GM21825 (cell line): ENCODE results near the gene KRT32.
"Not testable (repeated sequence)": the region's sequence is repeated elsewhere in the genome, so short reads cannot be mapped to it uniquely, and the experiment has no call there.

Experiments used
- ATAC-seq: cut with Tn5 transposase; IDR thresholded peaks from one replicate; pipeline ENCODE4 v1.9.1; 2021; ENCODE audit warnings: mild to moderate bottlenecking, moderate library complexity; ENCODE audit not compliant: unreplicated experiment

Gene KRT32

DNA sequence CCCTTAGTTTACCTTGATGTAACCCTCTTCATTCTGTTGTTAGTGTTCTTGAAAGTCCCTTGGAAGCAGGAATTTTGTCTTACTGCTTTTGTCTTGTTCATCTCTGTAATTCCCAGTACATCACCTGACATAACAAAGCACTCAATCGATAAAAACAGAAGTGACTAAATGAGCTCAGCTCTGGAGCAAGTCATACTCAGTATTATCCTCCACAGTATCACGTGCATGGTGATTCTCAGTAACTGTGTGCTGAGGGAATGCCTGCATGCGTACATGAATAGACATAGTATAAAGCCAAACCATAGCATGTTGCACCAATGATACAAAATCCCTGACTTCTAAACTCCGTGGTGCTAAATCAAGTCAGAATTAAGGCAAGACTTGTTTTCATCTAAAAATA, 33.6 kb downstream of the KRT32 start:
- ATAC-seq = no peak

DNA sequence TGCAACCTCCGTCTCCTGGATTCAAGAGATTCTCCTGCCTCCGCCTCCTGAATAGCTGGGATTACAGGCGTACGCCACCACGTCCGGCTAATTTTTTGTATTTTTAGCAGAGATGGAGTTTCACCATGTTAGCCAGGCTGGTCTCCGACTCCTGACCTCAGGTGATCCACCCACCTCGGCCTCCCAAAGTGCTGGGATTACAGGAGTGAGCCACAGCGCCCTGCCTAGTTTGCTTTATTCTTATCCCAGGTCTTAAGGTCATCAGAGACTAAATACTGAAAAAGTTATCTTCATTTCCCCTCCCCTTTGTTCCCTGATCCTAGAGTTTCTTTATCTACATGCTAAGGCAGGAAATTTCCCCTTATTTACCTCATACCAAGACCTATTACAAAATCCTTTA, 36.8 kb downstream of the KRT32 start:
- ATAC-seq = not testable (repeated sequence)

DNA sequence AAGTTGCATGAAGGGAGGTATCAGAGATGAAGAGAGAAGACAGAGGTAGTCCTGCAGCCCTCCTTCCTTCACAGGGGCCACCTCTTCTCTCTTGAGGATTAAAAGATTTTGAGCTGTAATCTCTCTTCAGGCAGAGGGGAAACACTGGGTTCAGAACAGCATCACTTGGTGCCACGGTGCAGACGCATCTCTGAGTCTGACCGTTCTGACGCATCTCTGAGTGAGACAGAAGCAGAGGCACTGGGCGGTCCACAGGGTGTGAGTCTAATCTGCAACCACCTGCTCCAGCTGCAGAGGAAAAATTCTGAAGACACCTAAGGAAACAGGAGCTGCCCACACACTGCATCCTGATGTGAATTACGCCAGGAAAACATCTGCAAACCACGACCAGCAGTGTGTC, 37.5 kb downstream of the KRT32 start:
- no peak for ATAC-seq

DNA sequence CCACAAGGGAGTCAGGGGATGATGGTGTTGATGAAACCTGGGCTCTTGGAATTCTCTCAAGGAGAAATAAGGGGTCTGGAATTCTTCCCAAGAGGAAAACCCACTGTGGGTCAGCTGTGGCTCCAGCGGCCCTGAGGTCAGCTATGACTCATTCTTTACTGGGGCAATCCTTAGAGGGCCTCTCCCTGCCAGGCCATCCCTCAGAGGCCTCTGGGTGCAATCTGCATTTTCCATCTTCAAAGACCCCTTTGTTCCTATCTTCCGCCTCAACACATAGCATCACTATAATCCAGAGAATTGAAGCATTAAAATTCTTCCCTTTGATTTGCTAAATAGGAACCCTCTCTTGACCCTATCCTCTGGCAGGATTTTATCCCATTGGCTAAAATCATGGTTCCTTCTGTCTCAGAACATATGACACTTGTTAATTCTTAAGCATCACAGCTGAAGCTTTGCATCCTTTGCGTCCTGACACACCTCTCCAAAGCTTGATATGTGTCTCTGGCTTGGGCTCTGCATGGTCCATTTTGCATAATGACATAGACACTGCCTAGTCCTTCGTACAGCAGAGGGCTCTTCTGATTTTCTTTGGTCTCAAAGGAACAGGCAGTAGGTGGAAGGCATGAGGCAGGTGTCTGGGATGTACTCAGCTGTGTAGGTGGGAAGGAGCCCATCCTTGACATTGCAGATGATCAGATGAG, 38.4 kb downstream of the KRT32 start:
- ATAC-seq = no peak

DNA sequence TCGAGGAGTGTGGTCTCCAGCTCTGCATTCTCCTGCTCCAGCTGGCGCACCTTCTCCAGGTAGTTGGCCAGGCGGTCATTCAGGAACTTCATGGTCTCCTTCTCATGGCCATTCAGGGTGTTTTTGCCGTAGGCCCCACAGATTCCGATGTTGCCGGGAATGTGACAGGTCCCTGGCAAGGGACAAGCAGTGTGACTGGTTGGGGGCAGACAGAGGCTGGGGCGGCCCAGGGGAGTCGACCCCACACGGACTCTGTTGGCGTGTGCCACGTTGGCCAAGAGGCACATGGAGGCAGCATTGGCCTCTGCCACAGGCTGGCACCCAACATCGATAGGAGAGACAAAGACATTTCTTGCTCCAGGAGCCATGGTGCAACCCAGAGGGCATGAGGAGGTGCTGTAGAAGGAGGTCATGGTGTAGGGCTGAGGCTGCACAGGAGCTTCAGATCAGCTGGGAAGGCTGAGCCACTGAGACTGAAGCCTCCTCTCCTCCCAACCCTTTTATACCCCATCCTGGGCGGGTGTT, 43.0 kb downstream of the KRT32 start, which contains the start of gene KRT37:
Gene KRT37 (minus strand): TSS at position 475 of the 525 bp plus-strand sequence. CDS start 62 bp downstream, at position 413.
- ATAC-seq = no peak

DNA sequence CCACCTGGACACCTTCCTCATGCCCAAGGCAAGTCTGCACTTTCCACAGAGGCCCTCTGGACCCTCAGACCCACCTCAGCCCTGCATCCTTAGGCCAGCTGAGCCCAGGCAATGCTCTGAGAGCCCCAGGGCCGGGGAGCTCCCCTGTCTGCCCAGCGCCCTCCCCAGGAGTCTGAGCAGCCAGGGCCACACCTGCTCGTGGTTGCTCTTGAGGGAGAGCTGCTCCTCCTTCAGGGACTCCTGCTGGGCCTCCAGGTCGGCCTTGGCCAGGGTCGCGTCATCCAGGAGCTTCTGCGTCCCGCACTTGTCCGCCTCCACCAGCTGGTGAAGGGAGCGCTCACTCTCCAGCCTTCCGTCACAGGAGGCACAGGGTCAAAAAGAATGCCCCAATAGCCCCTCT, 44.6 kb downstream of the KRT32 start:
- not testable (repeated sequence) for ATAC-seq

DNA sequence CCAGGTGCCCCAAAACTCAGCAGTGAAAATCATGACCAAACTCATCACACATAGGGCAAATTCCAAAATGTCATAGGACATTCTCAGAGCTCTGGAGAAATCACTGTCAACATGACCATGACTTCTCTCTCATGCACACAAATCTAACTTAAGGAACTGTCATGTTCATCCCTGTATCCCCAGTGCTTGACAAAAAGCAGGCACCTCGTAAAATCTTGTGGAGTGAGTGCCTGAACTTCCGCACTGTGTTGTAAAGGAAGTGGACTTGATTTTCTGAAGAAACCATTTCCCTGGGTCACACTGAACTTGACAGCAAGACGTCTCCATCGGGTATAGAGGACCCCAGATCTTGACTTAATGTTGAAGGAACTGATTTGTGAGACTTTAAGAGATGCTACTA, 45.6 kb downstream of the KRT32 start:
- ATAC-seq = no peak

DNA sequence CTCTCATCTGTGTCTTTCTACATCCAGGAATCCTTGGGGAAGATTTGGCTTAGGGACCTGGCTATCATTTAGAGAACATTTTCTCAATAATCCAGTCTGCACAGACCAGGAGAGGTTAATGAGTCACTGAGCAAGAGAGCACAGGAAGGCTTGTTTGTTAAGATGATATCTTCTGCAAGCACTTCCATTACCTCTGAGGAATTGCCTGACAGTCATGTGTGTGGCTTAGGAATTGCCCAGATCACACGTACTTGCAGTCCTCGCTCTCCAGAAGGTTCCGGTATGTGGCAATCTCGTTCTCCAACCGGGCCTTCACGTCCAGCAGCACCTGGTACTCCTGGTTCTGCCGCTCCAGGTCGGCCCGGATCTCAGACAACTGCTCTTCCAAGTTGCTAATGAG, 46.1 kb downstream of the KRT32 start:
- ATAC-seq = no peak

DNA sequence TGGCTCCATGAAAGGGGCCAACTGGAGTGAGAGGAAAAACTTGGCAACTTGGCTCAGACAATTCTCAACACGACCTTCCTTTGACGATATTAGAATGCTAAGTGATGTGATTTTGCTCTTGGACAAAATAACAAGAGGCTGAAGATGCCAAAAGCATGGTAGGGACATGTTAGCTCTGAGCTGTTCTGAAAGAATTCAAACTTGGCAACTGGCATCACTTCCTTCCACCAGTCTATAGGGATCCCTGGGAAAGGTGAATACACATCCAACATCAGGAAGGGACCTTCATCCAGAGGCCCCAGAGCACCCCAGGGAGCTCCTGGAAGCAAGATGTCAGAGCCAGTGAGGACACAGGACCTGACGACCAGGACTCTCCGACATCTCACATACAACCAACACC, 47.1 kb downstream of the KRT32 start:
- ATAC-seq = no peak

DNA sequence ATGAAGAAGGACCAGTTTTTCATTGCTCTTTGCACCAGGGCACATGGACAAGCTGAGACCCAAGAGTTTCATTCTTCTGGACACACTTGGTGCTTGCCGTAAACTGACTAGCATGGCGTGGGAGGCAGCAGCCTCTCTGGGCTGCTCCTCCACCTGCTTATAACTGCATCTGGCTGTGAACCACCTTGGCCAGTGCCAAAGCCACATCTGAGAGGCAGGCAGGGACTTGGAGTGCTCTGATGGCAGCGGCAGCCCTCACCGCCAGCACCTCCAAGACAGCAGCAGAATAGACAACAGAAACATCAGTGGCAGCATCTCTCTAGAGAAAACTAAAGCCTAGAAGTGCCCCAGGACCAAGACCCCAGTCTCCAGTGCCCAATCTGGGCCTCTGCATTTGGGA, 47.5 kb downstream of the KRT32 start:
- no peak for ATAC-seq

DNA sequence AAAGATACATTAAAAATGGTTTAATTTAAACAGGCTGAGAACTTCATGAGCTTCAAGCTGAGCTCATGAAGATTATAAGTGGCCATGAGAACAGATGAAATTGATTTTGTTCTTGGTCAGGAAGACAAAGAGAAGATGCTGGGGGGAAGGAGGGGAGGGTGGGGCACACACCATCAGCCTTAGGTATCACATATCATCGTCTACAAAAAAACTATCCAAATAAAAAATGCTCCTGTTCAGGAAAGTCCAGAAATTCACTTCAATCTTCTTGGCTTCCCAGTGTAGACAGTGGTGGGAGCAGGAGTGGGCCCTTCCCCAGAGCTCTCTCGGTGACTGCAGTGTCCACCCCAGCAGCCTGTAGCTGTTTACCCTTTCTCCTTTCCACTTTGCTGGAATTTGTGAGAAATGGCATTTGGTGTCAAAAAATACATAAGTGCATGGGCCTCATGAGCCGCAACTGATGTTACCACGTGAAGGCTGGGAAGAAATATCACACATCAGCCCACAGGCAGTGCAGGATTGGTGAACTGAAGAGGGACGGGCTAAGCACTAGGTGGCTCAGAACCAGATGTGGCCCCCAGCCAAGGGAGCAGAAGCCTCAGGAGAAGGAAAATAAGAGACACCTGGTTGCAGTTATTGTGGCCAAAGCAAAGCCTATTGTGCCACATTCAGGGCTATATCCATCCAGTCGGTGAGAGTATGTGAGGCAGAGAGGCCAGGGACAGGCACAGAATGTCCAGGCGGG, 48.9 kb downstream of the KRT32 start:
- ATAC-seq = no peak

DNA sequence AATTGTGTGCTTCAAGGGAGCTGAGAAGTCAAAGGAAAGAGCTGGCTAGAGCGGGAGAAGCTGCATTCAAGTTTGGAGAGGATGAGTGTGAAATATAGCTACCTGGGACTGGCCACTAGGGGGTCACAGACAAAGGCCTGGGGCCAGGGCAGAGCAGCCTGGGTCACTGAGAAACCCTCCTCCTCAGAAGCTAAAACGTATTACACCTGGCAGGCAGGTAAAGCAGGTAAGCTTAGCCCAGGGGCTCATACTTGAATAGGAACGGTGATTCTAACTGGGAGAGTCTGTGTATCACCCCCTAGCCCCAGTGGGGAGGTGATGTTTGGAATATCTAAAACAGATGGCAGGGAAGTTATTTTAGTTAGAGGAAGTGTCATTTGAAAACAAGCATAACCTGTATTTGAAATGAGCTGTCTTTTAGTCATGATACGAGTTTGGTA, 49.6 kb downstream of the KRT32 start:
- no peak for ATAC-seq

DNA sequence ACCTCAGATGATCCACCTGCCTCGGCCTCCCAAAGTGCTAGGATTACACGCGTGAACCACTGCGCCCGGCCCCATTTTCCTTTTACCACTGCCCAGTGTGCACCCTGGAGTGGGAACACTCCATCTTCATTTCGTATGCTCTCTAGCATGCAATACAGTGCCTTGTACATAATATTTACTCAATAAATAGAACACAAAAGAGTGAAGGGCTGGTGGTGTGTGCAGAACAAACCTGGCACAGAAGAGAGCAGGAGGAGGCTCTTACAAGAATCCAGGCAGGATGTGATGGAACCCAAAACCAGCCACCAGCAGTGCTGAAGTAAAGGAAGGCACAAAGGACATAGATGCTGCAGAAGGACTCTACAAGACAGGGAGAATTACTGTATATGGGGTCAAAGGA, 50.1 kb downstream of the KRT32 start:
- ATAC-seq = no peak

DNA sequence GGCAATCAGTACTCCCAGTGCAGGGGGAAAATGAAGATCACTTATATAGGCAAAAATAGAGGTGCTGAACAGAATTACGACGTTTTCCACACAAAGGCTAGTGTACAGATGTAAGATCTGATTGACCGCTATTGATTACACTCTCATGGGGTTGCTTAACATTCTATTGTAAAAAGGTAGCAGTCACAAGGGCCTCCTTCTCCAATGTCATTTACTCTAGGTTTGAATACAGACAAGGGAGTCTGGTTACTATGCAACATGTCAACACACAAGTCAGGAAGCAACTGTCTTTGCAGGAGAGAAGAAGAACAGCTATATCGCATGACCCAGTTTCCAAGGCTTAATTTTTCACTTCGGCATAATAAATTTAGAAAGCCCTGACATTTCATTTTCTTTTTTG, 50.7 kb downstream of the KRT32 start:
- ATAC-seq = no peak

DNA sequence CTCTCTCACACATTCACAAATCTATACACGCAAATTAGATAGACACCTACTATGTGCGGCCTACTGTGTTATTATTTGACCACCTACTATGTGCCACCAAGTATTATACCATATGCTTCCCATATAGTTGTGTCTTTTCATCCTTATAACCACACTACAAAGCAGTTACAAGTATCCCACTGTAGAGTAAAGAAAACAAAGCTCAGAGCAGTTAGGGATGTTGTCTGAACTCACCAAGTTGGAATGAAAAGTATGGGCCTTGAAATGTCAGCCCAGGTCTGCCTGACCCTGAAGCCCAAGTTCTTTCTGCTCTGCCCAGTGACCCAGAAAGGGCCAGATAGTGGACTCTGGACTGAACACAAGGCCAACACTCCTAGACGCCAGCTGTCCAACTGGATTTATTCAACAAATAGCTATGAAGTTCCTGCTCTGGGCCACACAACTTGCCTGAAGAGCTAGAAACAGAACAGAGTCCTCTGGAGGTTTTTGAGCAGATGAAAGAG, 51.3 kb downstream of the KRT32 start:
- ATAC-seq = no peak

DNA sequence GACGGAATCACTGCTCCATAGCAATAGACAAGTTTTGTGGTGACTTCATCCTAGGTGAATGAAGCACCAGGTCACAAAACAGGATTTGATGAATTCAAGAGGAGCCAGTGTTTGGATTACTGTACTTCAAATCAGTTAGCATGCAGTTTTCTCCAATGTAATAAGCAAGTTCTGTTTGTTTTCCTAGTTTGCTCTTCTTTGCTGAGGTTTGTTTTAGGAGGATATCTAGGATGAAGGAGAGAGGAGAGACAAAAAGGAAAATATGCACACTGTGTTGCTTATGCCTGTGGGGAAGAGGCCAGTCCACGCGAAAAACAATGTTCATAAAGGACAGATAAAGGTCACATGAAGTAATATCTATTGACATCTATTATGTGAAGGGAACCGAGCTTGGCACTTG, 51.8 kb downstream of the KRT32 start:
- no peak for ATAC-seq

DNA sequence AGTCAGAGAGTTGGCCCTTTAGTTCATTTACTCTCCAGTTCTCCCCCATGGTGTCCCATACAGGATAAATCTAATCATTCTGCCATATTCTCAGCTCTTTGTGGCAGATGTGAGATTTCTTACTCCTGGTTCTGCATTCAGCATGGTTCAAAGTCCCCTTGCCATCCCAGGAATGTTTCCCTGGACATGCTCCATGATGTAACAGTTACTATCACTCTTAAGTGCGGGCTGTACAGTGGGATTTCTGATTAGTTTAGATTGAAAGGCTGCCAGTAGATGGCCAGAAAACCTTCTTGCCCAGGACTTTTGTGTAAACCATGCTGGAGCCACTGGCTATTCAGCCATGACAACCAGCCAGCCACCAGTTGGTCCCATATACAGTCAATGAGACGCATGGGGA, 53.2 kb downstream of the KRT32 start:
- ATAC-seq = no peak

DNA sequence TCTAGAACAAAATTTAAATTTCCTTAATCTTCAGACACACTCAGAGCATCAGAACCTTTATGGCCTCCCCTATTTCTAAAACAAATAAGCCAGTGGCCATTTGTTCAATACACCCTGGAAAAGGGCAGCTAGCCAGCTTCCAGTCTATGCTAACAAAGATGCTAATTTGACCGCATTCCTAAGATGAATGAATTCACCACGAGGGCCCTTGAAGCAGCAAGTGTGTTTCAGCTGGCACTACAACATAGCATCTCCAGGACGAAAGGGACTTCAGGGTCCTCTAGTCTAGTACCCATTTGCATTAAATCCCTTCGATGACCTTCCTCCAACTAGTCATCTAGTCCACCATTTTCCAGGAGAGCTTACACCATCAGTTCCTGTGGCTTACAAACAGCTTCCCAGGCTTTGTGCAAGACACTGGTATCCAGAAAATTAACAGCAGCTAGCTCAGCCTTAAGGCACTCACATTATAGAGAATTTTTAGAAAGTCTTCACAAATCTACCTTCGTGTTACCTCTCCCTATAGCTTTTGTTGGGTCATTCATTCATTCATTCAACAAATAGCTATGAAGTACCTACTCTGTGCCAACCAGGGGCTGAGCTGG, 53.7 kb downstream of the KRT32 start:
- no peak for ATAC-seq

DNA sequence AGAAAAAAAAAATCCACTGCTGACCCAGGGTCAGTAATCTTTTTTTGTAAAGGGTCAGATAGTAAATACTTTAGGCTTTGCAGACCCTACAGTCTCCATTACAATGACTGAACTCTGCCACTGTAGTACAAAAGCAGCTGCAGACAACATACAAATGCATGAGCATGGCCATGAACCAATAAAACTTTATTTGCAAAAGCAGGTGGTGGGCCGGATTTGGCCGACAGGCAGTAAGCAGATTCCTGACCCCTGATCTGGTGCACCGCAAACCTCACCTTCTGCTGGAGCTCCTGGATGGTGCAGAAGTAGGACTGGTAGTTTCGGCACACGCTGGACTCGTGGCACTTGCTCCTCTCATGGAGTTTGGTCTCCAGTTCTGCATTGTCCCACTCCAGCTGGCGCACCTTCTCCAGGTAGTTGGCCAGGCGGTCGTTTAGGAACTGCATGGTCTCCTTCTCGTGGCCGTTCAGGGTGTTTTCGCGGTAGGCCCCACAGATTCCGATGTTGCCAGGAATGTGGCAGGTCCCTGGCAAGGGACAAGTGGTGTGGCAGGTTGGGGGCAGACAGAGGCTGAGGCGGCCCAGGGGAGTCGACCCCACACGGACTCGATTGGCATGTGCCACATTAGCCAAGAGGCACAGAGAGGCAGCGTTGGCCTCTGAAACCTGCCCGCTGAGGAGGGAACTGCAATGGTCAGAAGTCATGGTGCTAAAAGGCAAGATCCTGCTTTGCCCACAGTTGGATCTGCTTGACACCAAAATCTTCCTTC, 55.9 kb downstream of the KRT32 start:
- no peak for ATAC-seq
